IMR-90 (cell line): ENCODE results near the gene PDCD1LG2. TPM values are rescaled to one million over a fixed set of nuclear protein-coding genes. Genes with fewer than 3 reads are reported as not detected.

ENCODE experiments used
- ATAC-seq: fragments of 200-7000 bp; cut with Tn5 transposase; 2 replicates; pipeline ENCODE4 v1.9.1; 2020; ENCODE audit warnings: low read depth, mild to moderate bottlenecking, moderate library complexity
- BruUV-seq: library from RNA; stranded (reverse); fragments of 400-500 nt; replicated peaks from 2 replicates; lab custom pipeline; 2021; lab: Mats Ljungman, UMichigan
- CTCF ChIA-PET: fragments of 300-600 bp; formaldehyde crosslinking; extraction: SDS; loops from one replicate; lab custom pipeline; 2021; ENCODE audit warnings: antibody characterized with exemption; lab: Yijun Ruan, JAX
- POLR2A ChIA-PET: fragments of 300-600 bp; sonication (Branson Sonifier 250); formaldehyde crosslinking; loops from one replicate; lab custom pipeline; 2022; ENCODE audit warnings: antibody characterized with exemption; ENCODE audit not compliant: unreplicated experiment; lab: Charles Lee
- DNase-seq: peaks from one replicate; pipeline ENCODE4 v3.0.0; 2013
- H2AFZ ChIP-seq: replicated peaks from 2 replicates; pipeline ENCODE3; 2013; ENCODE audit warnings: low read length, mild to moderate bottlenecking; ENCODE audit not compliant: poor library complexity
- H2AK5ac ChIP-seq: 2 replicates; pipeline ENCODE4 v1.6.1; 2013; ENCODE audit warnings: low read depth, low read length, inconsistent platforms
- H2AK9ac ChIP-seq: replicated peaks from 2 replicates; pipeline ENCODE3; 2013; ENCODE audit warnings: mild to moderate bottlenecking, low read depth, low read length, moderate library complexity; ENCODE audit not compliant: poor library complexity
- H2BK120ac ChIP-seq: 2 replicates; pipeline ENCODE4 v1.6.1; 2013; ENCODE audit warnings: low read depth, low read length, inconsistent platforms
- H2BK15ac ChIP-seq: 3 replicates; pipeline ENCODE4 v1.6.1; 2013; ENCODE audit warnings: low read depth, low read length, inconsistent platforms
- H2BK20ac ChIP-seq: 2 replicates; pipeline ENCODE4 v1.6.1; 2013; ENCODE audit warnings: low read depth, mild to moderate bottlenecking, inconsistent platforms, low read length, moderate library complexity
- H2BK5ac ChIP-seq: 2 replicates; pipeline ENCODE4 v1.6.1; 2013; ENCODE audit warnings: mild to moderate bottlenecking, low read depth, low read length, inconsistent platforms; ENCODE audit not compliant: poor library complexity, severe bottlenecking
- H3K14ac ChIP-seq: replicated peaks from 2 replicates; pipeline ENCODE4 v1.6.1; 2013; ENCODE audit warnings: low read depth, low read length, inconsistent platforms
- H3K18ac ChIP-seq: 2 replicates; pipeline ENCODE4 v1.6.1; 2013; ENCODE audit warnings: low read depth, low read length, control low read depth
- H3K23ac ChIP-seq: 2 replicates; pipeline ENCODE4 v1.6.1; 2013; ENCODE audit warnings: low read depth, low read length, inconsistent platforms
- H3K27ac ChIP-seq: 2 replicates; pipeline ENCODE4 v1.5.1; 2013; ENCODE audit warnings: mild to moderate bottlenecking, control low read depth, low read length; ENCODE audit not compliant: insufficient read depth
- H3K27me3 ChIP-seq: 2 replicates; pipeline ENCODE4 v1.6.1; 2013; ENCODE audit warnings: low read length; ENCODE audit not compliant: control insufficient read depth, insufficient read depth
- H3K36me3 ChIP-seq: 2 replicates; pipeline ENCODE4 v1.6.1; 2013; ENCODE audit warnings: low read length, mixed read lengths; ENCODE audit not compliant: control insufficient read depth, insufficient read depth
- H3K4ac ChIP-seq: 2 replicates; pipeline ENCODE4 v1.6.1; 2013; ENCODE audit warnings: low read depth, low read length, inconsistent platforms
- H3K4me1 ChIP-seq: 2 replicates; pipeline ENCODE4 v1.6.1; 2013; ENCODE audit warnings: low read length, mixed read lengths; ENCODE audit not compliant: control insufficient read depth, insufficient read depth
- H3K4me2 ChIP-seq: 2 replicates; pipeline ENCODE4 v1.6.1; 2013; ENCODE audit warnings: low read depth, mild to moderate bottlenecking, control low read depth, low read length, moderate library complexity
- H3K4me3 ChIP-seq: 2 replicates; pipeline ENCODE4 v1.5.1; 2013; ENCODE audit warnings: low read depth, mild to moderate bottlenecking, control low read depth, low read length, moderate library complexity; ENCODE audit not compliant: insufficient read depth
- H3K56ac ChIP-seq: 2 replicates; pipeline ENCODE4 v1.6.1; 2013; ENCODE audit warnings: low read length, inconsistent platforms; ENCODE audit not compliant: insufficient read depth; ENCODE audit errors: extremely low read depth
- H3K79me1 ChIP-seq, 2 experiments: 2 replicates each; pipeline ENCODE4 v1.6.1; 2013; ENCODE audit warnings: low read length in 2 of 2, inconsistent platforms in 1 of 2, low read depth in 1 of 2
- H3K9ac ChIP-seq: 2 replicates; pipeline ENCODE4 v1.6.1; 2013; ENCODE audit warnings: low read depth, low read length, control low read depth
- H3K9me1 ChIP-seq: 2 replicates; pipeline ENCODE4 v1.6.1; 2013; ENCODE audit warnings: low read length, inconsistent platforms; ENCODE audit not compliant: insufficient read depth
- H3K9me3 ChIP-seq: 2 replicates; pipeline ENCODE4 v1.6.1; 2013; ENCODE audit warnings: low read length; ENCODE audit not compliant: control insufficient read depth, insufficient read depth
- H4K20me1 ChIP-seq: 2 replicates; pipeline ENCODE4 v1.6.1; 2013; ENCODE audit warnings: low read length, inconsistent platforms; ENCODE audit not compliant: insufficient read depth
- H4K5ac ChIP-seq: 2 replicates; pipeline ENCODE4 v1.6.1; 2013; ENCODE audit warnings: mild to moderate bottlenecking, low read depth, low read length, control low read depth
- H4K8ac ChIP-seq, 2 experiments: 2 replicates each; pipeline ENCODE4 v1.6.1; 2013; ENCODE audit warnings: low read depth in 2 of 2, low read length in 2 of 2, control low read depth in 1 of 2, inconsistent platforms in 1 of 2
- H4K91ac ChIP-seq: 2 replicates; pipeline ENCODE4 v1.6.1; 2013; ENCODE audit warnings: low read depth, low read length, inconsistent platforms; ENCODE audit not compliant: insufficient read depth
- BHLHE40 ChIP-seq: fragments of 150-350 bp; IDR thresholded peaks from 2 replicates; pipeline ENCODE4 v1.6.1; 2016; ENCODE audit warnings: mild to moderate bottlenecking, low read depth, low read length
- CEBPB ChIP-seq: IDR thresholded peaks from 2 replicates; pipeline ENCODE4 v1.6.1; 2012; ENCODE audit warnings: low read depth, low read length, improper control_type of control experiment
- CHD1 ChIP-seq: IDR thresholded peaks from 2 replicates; pipeline ENCODE4 v1.6.1; 2012; ENCODE audit warnings: low read depth, low read length, improper control_type of control experiment
- FOS ChIP-seq: fragments of 150-350 bp; IDR thresholded peaks from 2 replicates; pipeline ENCODE4 v1.6.1; 2016; ENCODE audit warnings: low read depth, low read length
- MAFK ChIP-seq: IDR thresholded peaks from 2 replicates; pipeline ENCODE4 v1.6.1; 2012; ENCODE audit warnings: low read depth, low read length, improper control_type of control experiment
- MAZ ChIP-seq: IDR thresholded peaks from 2 replicates; pipeline ENCODE4 v1.6.1; 2012; ENCODE audit warnings: low read depth, mild to moderate bottlenecking, low read length, improper control_type of control experiment, moderate library complexity, borderline replicate concordance
- MXI1 ChIP-seq: IDR thresholded peaks from 2 replicates; pipeline ENCODE4 v1.6.1; 2012; ENCODE audit warnings: low read depth, mild to moderate bottlenecking, low read length, moderate library complexity, borderline replicate concordance
- POLR2A ChIP-seq: IDR thresholded peaks from 2 replicates; pipeline ENCODE4 v1.6.1; 2012; ENCODE audit warnings: mild to moderate bottlenecking, low read depth, low read length
- RAD21 ChIP-seq: IDR thresholded peaks from 2 replicates; pipeline ENCODE4 v1.6.1; 2012; ENCODE audit warnings: low read length, improper control_type of control experiment
- RCOR1 ChIP-seq: IDR thresholded peaks from 2 replicates; pipeline ENCODE4 v1.6.1; 2012; ENCODE audit warnings: mild to moderate bottlenecking, low read length, improper control_type of control experiment; ENCODE audit not compliant: insufficient replicate concordance
- RFX5 ChIP-seq: IDR thresholded peaks from 2 replicates; pipeline ENCODE4 v1.8.0; 2012; ENCODE audit warnings: low read depth, mild to moderate bottlenecking, low read length, moderate library complexity
- SMC3 ChIP-seq: fragments of 150-350 bp; IDR thresholded peaks from 2 replicates; pipeline ENCODE4 v1.6.1; 2016; ENCODE audit warnings: low read depth, mild to moderate bottlenecking, antibody characterized with exemption, low read length, moderate library complexity
- USF2 ChIP-seq: fragments of 150-350 bp; IDR thresholded peaks from 2 replicates; pipeline ENCODE4 v1.6.1; 2017; ENCODE audit warnings: mild to moderate bottlenecking, antibody characterized with exemption, low read length, low read depth
- WGBS, 2 experiments: methylation state at CpG; one replicate each; pipeline versions ENCODE4 v1.1.5 to v1.1.7; 2013; ENCODE audit warnings: missing lambda C conversion rate in 2 of 2; ENCODE audit not compliant: insufficient read length in 1 of 2; ENCODE audit errors: extremely low coverage in 2 of 2; 5-methylcytosine and 5-hydroxymethylcytosine counted together
- dilution Hi-C: fragments of 300-500 bp; cut with HindIII; formaldehyde crosslinking; loops from one replicate; pipeline ENCODE4 v1.14.3; 2018; ENCODE audit warnings: low sequenced_read_pairs; ENCODE audit not compliant: unreplicated experiment
- in situ Hi-C: fragments of 300-500 bp; cut with MboI; formaldehyde crosslinking; loops from 3 replicates; pipeline ENCODE4 v1.14.3; 2019; ENCODE audit warnings: low sequenced_read_pairs, inconsistent platforms, mixed read lengths
- intact Hi-C: fragments of 100-400 bp; cut with micrococcal nuclease; formaldehyde crosslinking; loops from 2 replicates; pipeline ENCODE4 v1.10.0; 2022
- polyA plus RNA-seq, 3 experiments: library from polyadenylated mRNA; depleted of rRNA; stranded (reverse); fragments of >200 nt; gene quantifications; 2 replicates each; pipeline ENCODE4 v1.2.3, GENCODE V29; 2012; ENCODE audit warnings: low replicate concordance in 1 of 3
- total RNA-seq: library from RNA; depleted of rRNA; stranded (reverse); fragments of >200 nt; gene quantifications from 2 replicates; pipeline ENCODE4 v1.2.3, GENCODE V29; 2012
- TF ChIP-seq, protein P1 (sequence below): fragments of 150-350 bp; IDR thresholded peaks from 2 replicates; pipeline ENCODE4 v1.6.1; 2016; ENCODE audit warnings: low read depth, mild to moderate bottlenecking, low read length, moderate library complexity, borderline replicate concordance

Gene PDCD1LG2
- total and polyA plus RNA-seq, 2 of the 4 experiments (the other 2 are of a cell fraction): 17.5 to 33.3 TPM

- ATAC-seq (no peak), DNase-seq (no peak)
- dilution Hi-C loops (no loop called here), in situ Hi-C loops (loop anchor here (25.0 kb wide), 1 partner anchor 246 kb away; no protein-coding TSS in a partner anchor), intact Hi-C loops (no loop called here)
- no peak overlapping the region for H2AK5ac ChIP-seq
- H4K5ac ChIP-seq: no peak overlapping the region
- no peak overlapping the region for H3K4ac ChIP-seq
- peaks cover 23% of the 10 kb centered on the region for H3K36me3 ChIP-seq
- H3K14ac ChIP-seq: no peak overlapping the region
- no peak overlapping the region for H2BK15ac ChIP-seq
- H3K27me3 ChIP-seq: no peaks in the 10 kb centered on the region
- no peak overlapping the region for H3K23ac ChIP-seq
- H4K8ac ChIP-seq: no peak overlapping the region
- no peak overlapping the region for H2BK120ac ChIP-seq
- no peaks in the 10 kb centered on the region for H3K9me3 ChIP-seq
- H3K27ac ChIP-seq: no peak overlapping the region
- no peak overlapping the region for H3K56ac ChIP-seq
- no peak overlapping the region for H2AK9ac ChIP-seq
- no peak overlapping the region for H2BK20ac ChIP-seq
- no peak overlapping the region for H3K4me3 ChIP-seq
- H3K9ac ChIP-seq: no peak overlapping the region
- no peak overlapping the region for H2AFZ ChIP-seq
- no CpG with 5 or more reads among the region's 1 CpG for WGBS, 2 experiments
- H3K4me2 ChIP-seq: no peak overlapping the region
- ChIA-PET POLR2A (no interaction called here), CTCF (no interaction called here)
- H4K20me1 ChIP-seq: no peaks in the 10 kb centered on the region
- H4K91ac ChIP-seq: no peak overlapping the region
- BruUV-seq: no TSS peak
- H3K4me1 ChIP-seq: no peaks in the 10 kb centered on the region
- TF ChIP-seq, protein P1, sequence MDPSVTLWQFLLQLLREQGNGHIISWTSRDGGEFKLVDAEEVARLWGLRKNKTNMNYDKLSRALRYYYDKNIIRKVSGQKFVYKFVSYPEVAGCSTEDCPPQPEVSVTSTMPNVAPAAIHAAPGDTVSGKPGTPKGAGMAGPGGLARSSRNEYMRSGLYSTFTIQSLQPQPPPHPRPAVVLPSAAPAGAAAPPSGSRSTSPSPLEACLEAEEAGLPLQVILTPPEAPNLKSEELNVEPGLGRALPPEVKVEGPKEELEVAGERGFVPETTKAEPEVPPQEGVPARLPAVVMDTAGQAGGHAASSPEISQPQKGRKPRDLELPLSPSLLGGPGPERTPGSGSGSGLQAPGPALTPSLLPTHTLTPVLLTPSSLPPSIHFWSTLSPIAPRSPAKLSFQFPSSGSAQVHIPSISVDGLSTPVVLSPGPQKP: no peak
- no peak for TF ChIP-seq FOS
- no peak for TF ChIP-seq SMC3
- TF ChIP-seq CHD1: no peak
- no peak for TF ChIP-seq RAD21
- TF ChIP-seq MAFK: no peak
- no peak for TF ChIP-seq CEBPB
- TF ChIP-seq MXI1: no peak
- no peak for TF ChIP-seq BHLHE40
- TF ChIP-seq MAZ: no peak
- TF ChIP-seq POLR2A: no peak
- TF ChIP-seq RCOR1: no peak
- TF ChIP-seq USF2: no peak
- no peak for TF ChIP-seq RFX5
- no peak overlapping the region for H3K18ac ChIP-seq
- H3K9me1 ChIP-seq: peaks cover 16% of the 10 kb centered on the region
- peaks cover 14 to 25% of the 10 kb centered on the region in 2 experiments for H3K79me1 ChIP-seq
- H2BK5ac ChIP-seq: no peak overlapping the region
Observed at GRCh38 chr9:5466005-5466404, 44.3 kb upstream of the PDCD1LG2 start.
